ENCODE results near the gene BCS1L. TPM values are rescaled to one million over a fixed set of nuclear protein-coding genes. Genes with fewer than 3 reads are reported as not detected.

Gene BCS1L
- total and polyA plus RNA-seq, 2 donors from 2014 or later, result 40.7 to 43.3 TPM

DNA sequence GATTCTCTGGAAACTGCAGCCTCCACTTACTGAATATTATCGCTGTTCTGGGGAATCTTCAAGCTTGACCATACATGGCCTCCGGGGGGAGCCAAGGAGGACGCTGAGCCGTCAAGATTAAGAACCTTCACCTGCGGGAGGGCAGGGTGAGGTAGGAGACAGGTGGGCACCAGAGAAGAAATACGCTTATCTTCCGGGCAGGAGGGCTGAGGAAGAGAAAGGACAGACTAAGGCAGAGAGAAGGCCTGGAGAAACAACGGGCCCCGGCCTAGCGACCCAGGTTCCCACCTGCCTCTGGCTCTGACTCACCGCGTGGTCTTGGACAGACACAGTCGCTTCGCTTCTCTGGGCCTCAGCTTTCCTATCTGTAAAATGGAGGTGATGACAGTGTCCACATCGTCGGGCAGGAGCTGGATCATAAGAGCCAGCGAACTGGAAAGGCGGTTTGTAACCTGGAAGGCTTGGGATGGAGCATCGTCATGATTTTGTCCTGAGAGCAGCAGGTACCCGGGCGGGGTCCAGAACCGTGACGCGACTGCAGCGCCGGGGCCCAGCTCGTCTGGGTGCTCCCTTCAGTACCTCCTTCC, 719 bp upstream of the BCS1L start:
- Histone ChIP-seq H3K4me1 (ENCODE audit: control insufficient read depth in 2 of 3, insufficient read depth in 2 of 3, low read depth in 1 of 3, low read length in 3 of 3) (peaks cover 0 to 11% (median 0%) of the 10 kb centered on the region in 3 donors), H3K9ac (ENCODE audit: low read length in 3 of 3) (peak overlapping the region; percentile 52 to 65 (median 52)), H3K9me3 (ENCODE audit: control insufficient read depth in 2 of 3, insufficient read depth in 1 of 3, low read length in 3 of 3) (no peaks in the 10 kb centered on the region), H3K27me3 (ENCODE audit: control insufficient read depth, insufficient read depth, low read length) (no peaks in the 10 kb centered on the region), H3K36me3 (ENCODE audit: control insufficient read depth in 2 of 3, insufficient read depth in 3 of 3, low read length in 3 of 3) (peaks cover 0 to 35% (median 17%) of the 10 kb centered on the region in 3 donors), H3K27ac (ENCODE audit: low read depth in 2 of 2, low read length in 2 of 2) (peak overlapping the region; percentile 57 to 60), H3K4me3 (ENCODE audit: low read length in 3 of 3) (peak overlapping the region; percentile 66 to 92 (median 81))
- FAIRE-seq, result no peak
- TF ChIP-seq, protein P1, sequence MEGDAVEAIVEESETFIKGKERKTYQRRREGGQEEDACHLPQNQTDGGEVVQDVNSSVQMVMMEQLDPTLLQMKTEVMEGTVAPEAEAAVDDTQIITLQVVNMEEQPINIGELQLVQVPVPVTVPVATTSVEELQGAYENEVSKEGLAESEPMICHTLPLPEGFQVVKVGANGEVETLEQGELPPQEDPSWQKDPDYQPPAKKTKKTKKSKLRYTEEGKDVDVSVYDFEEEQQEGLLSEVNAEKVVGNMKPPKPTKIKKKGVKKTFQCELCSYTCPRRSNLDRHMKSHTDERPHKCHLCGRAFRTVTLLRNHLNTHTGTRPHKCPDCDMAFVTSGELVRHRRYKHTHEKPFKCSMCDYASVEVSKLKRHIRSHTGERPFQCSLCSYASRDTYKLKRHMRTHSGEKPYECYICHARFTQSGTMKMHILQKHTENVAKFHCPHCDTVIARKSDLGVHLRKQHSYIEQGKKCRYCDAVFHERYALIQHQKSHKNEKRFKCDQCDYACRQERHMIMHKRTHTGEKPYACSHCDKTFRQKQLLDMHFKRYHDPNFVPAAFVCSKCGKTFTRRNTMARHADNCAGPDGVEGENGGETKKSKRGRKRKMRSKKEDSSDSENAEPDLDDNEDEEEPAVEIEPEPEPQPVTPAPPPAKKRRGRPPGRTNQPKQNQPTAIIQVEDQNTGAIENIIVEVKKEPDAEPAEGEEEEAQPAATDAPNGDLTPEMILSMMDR (IDR thresholded peaks at IDR 0.05; ENCODE audit: borderline replicate concordance, extremely low read depth, insufficient read depth), result peak; percentile 13
- DNase-seq, result peak in 3 of 5 donors; percentile 44 to 70 (median 53)
- intact Hi-C loops (cut with DNase I), result no loop called here

DNA sequence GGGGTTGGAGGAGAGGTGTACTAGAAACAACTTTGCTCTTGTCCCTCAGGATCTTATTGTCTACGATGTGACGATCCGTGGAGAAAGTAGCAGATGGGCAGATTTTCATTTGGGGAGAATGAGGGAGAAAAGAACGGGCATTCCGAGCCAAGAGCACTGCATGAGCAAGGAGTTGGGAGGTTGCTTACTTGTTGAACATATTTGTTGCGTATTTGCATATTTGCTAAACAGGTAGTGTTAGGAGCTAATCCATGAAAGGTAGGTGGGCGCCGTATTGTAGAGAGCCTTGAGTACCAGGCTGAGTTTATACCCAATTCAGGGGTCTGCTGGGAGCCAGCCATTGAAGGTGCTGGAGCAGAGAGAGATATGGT, 490 bp downstream of the BCS1L start:
- Histone ChIP-seq H3K9ac (ENCODE audit: low read length in 3 of 3) (peak overlapping the region in 2 of 3 donors; percentile 54 to 59), H3K4me1 (ENCODE audit: control insufficient read depth in 2 of 3, insufficient read depth in 2 of 3, low read depth in 1 of 3, low read length in 3 of 3) (peaks cover 0 to 11% (median 0%) of the 10 kb centered on the region in 3 donors), H3K9me3 (ENCODE audit: control insufficient read depth in 2 of 3, insufficient read depth in 1 of 3, low read length in 3 of 3) (no peaks in the 10 kb centered on the region), H3K36me3 (ENCODE audit: control insufficient read depth in 2 of 3, insufficient read depth in 3 of 3, low read length in 3 of 3) (peaks cover 0 to 47% (median 24%) of the 10 kb centered on the region in 3 donors), H3K4me3 (ENCODE audit: low read length in 3 of 3) (peak overlapping the region; percentile 66 to 92 (median 81)), H3K27me3 (ENCODE audit: control insufficient read depth, insufficient read depth, low read length) (no peaks in the 10 kb centered on the region), H3K27ac (ENCODE audit: low read depth in 2 of 2, low read length in 2 of 2) (no peak overlapping the region)
- no peak for DNase-seq
- TF ChIP-seq, protein P1 (IDR thresholded peaks at IDR 0.05; ENCODE audit: borderline replicate concordance, extremely low read depth, insufficient read depth), result no peak
- no peak for FAIRE-seq
- intact Hi-C loops (cut with DNase I), result no loop called here

DNA sequence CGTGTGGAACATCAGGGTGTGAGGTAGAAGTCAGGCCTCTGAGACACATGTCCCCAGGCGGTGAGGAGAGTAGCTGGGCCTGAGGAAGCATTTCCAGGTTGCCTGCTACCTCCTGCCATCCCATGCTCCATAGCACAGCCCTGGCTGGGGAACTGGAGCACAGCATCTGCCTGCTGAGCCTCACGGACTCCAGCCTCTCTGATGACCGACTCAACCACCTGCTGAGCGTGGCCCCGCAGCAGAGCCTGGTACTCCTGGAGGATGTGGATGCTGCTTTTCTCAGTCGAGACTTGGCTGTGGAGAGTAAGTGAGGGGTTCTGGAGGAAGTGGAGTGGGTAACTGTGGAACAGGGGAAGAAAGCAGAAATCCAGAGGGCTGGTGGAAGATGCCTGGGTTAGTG, 2.9 kb downstream of the BCS1L start:
- Histone ChIP-seq H3K9me3 (ENCODE audit: control insufficient read depth in 2 of 3, insufficient read depth in 1 of 3, low read length in 3 of 3) (no peaks in the 10 kb centered on the region), H3K27me3 (ENCODE audit: control insufficient read depth, insufficient read depth, low read length) (no peaks in the 10 kb centered on the region), H3K36me3 (ENCODE audit: control insufficient read depth in 2 of 3, insufficient read depth in 3 of 3, low read length in 3 of 3) (peaks cover 2 to 56% (median 25%) of the 10 kb centered on the region in 3 donors), H3K4me3 (ENCODE audit: low read length in 3 of 3) (no peak overlapping the region), H3K4me1 (ENCODE audit: control insufficient read depth in 2 of 3, insufficient read depth in 2 of 3, low read depth in 1 of 3, low read length in 3 of 3) (peaks cover 0 to 11% (median 0%) of the 10 kb centered on the region in 3 donors), H3K9ac (ENCODE audit: low read length in 3 of 3) (no peak overlapping the region), H3K27ac (ENCODE audit: low read depth in 2 of 2, low read length in 2 of 2) (no peak overlapping the region)
- FAIRE-seq, result no peak
- intact Hi-C loops (cut with DNase I), result no loop called here
- no peak for DNase-seq
- TF ChIP-seq, protein P1 (IDR thresholded peaks at IDR 0.05; ENCODE audit: borderline replicate concordance, extremely low read depth, insufficient read depth), result no peak

All from kidney (tissue), 14 donors.